GM18867 (cell line): ENCODE measurements around the gene KCTD19.

Experiments
- ATAC-seq: cut with Tn5 transposase; IDR thresholded peaks from one replicate; pipeline ENCODE4 v1.9.1; 2021; ENCODE audit warnings: mild to moderate bottlenecking, moderate library complexity; ENCODE audit not compliant: unreplicated experiment

KCTD19 gene

DNA sequence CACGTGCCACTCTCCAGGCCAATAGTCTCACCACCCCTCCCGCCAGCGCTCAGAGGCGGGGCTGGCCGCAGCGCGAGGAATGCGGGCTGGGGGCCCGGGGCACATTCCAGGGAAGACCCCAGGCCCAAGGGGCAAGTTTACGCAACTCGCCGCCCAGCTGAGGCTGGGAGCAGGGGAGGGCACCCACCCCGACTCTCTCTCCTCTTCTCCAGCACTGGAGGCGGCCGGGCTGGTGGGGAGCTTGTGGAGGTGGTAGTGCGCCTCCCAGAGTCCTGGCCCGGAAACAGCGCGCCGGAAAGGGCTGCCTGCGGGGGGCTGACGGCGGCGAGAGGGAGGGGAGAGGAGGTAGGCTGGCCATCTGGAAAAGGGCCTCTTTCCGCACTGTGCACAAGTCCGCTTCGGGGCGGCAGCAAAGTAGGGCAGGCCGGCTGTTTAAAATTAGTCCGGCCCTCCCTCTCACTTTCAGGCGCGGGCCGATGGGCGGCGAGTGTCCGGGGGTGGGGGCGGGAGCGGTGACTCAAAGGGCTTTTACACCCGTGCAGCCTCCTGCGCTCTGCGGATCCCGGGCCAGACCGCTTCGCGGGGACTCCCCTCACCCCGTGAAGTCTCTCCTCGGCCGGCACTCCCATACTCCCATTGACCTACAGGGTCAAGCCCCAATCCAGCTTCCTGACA lies 80.3 kb downstream of the KCTD19 start:
- ATAC-seq: peak; percentile 26

DNA sequence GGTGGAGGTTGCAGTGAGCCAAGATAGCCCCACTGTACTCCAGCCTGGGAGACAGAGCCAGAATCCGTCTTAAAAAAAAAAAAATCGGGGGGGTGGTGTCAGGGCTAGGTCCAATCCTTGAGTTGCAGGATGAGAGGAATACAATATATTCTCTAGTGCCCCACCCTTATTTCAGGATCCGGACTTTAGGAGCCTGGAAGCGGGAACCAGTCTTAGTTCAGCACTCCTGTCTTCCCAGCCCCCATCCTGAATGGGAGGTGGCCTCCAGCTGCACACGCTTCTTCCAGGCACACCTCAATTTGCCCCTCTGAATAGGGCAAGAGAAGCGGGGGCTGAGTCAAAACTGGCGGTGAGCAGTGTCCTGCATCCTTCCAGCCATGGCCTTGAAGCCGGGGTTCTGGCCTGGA lies 80.9 kb downstream of the KCTD19 start:
- no peak for ATAC-seq

DNA sequence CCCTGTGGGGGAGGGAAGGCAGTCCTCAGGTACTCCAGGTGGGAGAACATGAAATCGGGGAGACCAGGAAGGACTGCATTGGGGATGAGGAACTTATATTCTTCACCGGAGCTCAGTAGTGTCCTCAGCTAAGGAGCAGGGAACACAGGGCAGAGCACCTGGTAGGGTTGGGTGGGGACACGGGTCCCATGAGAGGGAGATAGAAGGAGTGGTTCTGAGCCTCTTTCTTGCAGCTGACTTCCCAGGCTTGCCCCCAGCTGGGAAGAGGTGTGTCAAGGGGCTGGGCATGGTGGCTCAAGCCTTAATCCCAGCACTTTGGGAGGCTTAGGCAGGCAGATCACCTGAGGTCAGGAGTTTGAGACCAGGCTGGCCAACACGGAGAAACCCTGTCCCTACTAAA lies 81.4 kb downstream of the KCTD19 start:
- no peak for ATAC-seq

DNA sequence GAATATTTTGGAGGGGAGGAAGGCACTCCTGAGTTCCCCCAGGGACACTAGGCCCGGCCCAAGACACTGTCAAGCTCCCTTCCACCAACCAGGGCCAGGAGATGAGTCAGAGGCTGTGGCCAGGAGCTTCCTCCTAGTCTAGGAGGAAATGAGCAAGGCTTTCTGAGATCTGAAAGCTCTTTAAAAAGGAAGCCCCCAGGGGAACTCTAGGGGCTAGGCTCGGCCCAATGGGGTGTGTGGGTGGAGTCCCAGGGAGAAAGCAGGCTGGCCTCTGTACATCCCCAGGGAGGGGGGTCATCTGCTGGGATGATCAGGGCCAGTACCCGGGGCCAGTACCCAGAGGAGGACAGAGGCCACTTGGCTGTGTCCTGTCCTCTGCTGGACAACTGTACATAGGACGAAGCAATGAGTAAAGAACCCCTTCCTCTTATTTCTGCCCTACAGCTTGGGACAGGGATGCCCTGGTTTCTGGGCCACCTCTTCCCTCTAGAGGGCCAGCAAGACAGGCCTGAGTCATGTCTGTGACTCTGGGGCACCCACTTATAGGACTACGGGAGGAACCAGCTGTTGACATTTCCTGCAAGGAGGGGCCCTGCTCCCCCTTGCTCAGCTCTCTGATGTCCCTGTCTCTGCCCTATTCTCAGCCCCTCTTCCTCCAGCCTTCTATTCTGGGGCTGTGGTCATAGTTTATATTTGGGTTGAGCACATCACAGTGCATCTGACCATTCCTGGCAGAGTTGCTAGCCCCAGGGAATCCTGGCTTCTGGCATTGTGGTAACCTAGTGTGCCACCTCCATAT lies 82.0 kb downstream of the KCTD19 start:
- peak; percentile 44 for ATAC-seq

DNA sequence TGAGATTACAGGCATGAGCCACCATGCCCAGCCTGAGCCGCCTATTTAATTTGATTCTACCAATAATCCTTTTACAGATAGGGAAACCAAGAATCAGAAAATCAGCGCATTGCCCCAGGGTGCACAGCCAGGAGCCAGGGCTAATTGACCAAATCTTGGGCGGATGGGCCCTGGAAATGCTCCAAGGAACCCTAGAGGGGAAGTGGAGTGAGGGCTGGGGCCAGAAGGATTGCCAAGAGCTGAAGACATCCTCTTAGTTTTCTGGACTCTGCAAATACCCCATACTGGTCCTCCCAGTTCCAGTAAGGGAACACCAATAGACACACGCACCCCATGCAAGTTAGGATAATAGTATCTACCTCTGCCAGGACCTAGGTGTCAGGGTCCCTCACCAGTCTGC lies 83.1 kb downstream of the KCTD19 start:
- no peak for ATAC-seq

DNA sequence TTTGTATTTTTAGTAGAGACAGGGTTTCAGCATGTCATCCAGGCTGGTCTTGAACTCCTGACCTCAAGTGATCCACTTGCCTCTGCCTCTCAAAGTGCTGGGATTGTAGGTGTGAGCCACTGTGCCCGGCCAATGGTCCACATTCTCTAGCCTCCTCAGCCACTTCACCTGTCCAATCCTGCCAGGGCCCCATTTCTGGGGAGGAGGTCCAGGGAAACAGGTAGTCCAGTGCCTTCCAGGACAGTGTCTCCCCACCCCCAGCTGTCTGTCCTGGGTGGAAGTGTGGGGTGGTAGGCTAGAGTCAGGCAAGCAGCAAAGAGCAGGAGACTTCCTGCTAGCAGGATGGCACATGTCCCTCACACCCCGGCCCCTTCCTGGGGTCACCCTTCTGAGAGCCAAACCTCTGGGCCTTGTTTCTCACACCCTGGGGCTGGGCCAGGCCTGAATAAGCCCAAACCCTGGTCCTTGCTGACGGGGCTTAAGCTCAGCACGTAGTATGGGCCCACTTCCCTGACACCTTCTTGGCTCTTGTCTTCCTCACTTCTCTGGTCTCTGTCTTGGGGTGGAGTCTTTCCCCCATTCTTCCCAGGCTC lies 84.3 kb downstream of the KCTD19 start:
- ATAC-seq: no peak

DNA sequence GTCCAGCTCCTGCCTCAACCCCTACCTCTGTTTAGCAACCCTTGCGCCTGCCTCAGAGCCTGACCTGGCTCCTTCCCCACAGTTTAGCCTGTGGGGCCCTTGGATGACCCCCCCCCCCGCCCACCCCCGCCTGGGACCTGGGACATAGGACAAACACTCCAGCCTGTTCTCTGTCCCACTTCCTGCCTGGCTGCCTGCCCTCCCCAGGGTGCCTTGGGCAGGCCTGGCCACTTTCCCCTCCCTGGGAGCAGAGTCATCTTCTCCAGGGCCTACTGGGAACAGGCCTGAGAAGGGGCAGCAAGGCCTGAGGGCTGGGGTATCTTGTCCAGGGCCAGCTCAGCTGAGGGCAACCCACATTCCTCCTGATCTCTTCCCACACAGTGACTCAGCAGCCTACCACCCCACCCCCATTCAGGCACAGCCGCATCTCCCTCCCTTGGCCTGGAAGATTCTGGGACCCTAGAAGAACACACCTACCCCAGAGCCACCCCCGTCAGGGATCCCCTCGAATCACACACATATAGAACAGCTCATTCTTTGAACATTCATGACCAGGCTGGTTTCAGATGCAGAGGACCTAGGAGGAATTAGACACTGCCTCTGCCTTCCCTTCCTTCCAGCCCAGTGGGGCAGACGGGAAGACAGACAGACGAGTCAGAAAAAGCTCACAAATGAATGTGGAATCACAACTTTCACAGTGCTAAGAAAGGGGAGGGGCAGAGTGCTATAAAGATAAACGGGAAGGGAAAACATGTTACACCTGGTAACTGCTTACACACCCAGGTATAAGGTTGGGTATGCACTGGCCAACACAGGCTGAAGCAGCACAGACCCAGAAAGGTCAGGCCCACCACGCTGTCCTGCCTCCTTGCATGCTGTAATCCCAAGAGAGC lies 85.3 kb downstream of the KCTD19 start:
- ATAC-seq: no peak

DNA sequence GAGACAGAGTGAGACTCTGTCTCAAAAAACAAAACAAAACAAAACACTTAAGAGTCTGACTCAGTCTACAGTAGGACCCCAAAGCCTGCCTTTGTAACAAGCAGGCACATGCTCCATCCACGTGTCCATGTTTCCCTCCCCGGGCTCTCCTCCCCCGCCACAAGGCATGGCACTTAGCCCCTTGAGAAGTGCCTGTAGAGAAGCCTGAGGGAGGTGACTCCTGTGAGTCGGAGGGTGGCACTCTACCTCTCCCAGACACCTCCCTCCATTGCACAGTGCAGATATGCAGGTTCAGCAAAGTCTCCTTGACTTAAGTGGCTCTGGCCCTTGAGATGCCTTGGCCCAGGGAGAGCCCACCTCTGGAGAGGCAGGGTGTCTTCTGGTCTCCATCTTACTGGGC lies 86.0 kb downstream of the KCTD19 start:
- ATAC-seq: no peak
